HG03565 (cell line): ENCODE results near the gene ZNF142.
A peak's percentile ranks its signal among the peaks of the same experiment; 100 is the strongest.
"Not testable (repeated sequence)": the region's sequence is repeated elsewhere in the genome, so short reads cannot be mapped to it uniquely, and the experiment has no call there.

Experiments
- ATAC-seq: cut with Tn5 transposase; IDR thresholded peaks from one replicate; pipeline ENCODE4 v1.9.1; 2021; ENCODE audit warnings: mild to moderate bottlenecking, moderate library complexity; ENCODE audit not compliant: unreplicated experiment

The ZNF142 gene

GRCh38 chr2:218659258-218659987 is at the start of gene ZNF142, which contains the start of gene BCS1L:
ZNF142 (minus strand) TSS chr2:218659623; CDS start chr2:218656429, 3,194 bp downstream.
BCS1L (plus strand) TSS chr2:218659683; CDS start chr2:218660988, 1,305 bp downstream.
- ATAC-seq = peak; percentile 63

GRCh38 chr2:218708086-218708485 is 48.7 kb upstream of the ZNF142 start:
- peak; percentile 41 for ATAC-seq

- ATAC-seq = no peak
These were observed 43.9 kb upstream of the ZNF142 start for GRCh38 chr2:218703341-218703740.

GRCh38 chr2:218701806-218702205 is 42.4 kb upstream of the ZNF142 start:
- no peak for ATAC-seq

- ATAC-seq = no peak
These were observed 39.5 kb upstream of the ZNF142 start for GRCh38 chr2:218698885-218699284.

- no peak for ATAC-seq
These were observed 35.2 kb upstream of the ZNF142 start for GRCh38 chr2:218694405-218695145.

GRCh38 chr2:218691234-218691633 is 31.8 kb upstream of the ZNF142 start:
- ATAC-seq = no peak

- ATAC-seq = not testable (repeated sequence)
These were observed 28.1 kb upstream of the ZNF142 start for GRCh38 chr2:218687400-218688060.

- ATAC-seq = no peak
These were observed 20.6 kb upstream of the ZNF142 start for GRCh38 chr2:218680061-218680460.

- no peak for ATAC-seq
These were observed 19.7 kb upstream of the ZNF142 start for GRCh38 chr2:218679119-218679518.

- peak; percentile 88 for ATAC-seq
These were observed 12.5 kb upstream of the ZNF142 start, which contains the start of the genes RNF25 and STK36 for GRCh38 chr2:218671654-218672566. RNF25 (minus strand) TSS chr2:218672002; CDS start chr2:218671970, 32 bp downstream. STK36 (plus strand) TSS chr2:218672086; CDS start chr2:218672830, 744 bp downstream.

- ATAC-seq = no peak
These were observed 11.8 kb upstream of the ZNF142 start for GRCh38 chr2:218671097-218671653.

- ATAC-seq = no peak
These were observed 5.2 kb upstream of the ZNF142 start for GRCh38 chr2:218664653-218665052.

- ATAC-seq = no peak
These were observed 4.5 kb upstream of the ZNF142 start for GRCh38 chr2:218663901-218664300.

GRCh38 chr2:218662827-218663226 is 3.4 kb upstream of the ZNF142 start:
- no peak for ATAC-seq

GRCh38 chr2:218662377-218662776 is 3.0 kb upstream of the ZNF142 start:
- no peak for ATAC-seq

GRCh38 chr2:218659988-218660358 is 550 bp upstream of the ZNF142 start:
- no peak for ATAC-seq

- peak; percentile 33 for ATAC-seq
These were observed 659 bp downstream of the ZNF142 start for GRCh38 chr2:218658671-218659257.

GRCh38 chr2:218655751-218656150 is 3.7 kb downstream of the ZNF142 start:
- no peak for ATAC-seq

GRCh38 chr2:218648787-218649100 is 10.7 kb downstream of the ZNF142 start:
- ATAC-seq = no peak
